HepG2 (cell line): ENCODE results near the gene DMGDH. TPM values are rescaled to one million over a fixed set of nuclear protein-coding genes. Genes with fewer than 3 reads are reported as not detected.

ENCODE experiments used
- DBP ChIP-seq: sonication (generic); formaldehyde crosslinking; IDR thresholded peaks from 2 replicates; pipeline ENCODE4 v1.4.0; 2020; ENCODE audit warnings: missing genetic modification reagents; ENCODE audit errors: not compliant biosample characterization
- E2F2 ChIP-seq: sonication (generic); formaldehyde crosslinking; IDR thresholded peaks from 2 replicates; pipeline ENCODE4 v1.4.0; 2020; ENCODE audit warnings: missing genetic modification reagents, borderline replicate concordance
- FOSL2 ChIP-seq: sonication (generic); formaldehyde crosslinking; IDR thresholded peaks from 2 replicates; pipeline ENCODE4 v1.4.0; 2020; ENCODE audit warnings: missing genetic modification reagents
- FOXK1 ChIP-seq: sonication (generic); formaldehyde crosslinking; IDR thresholded peaks from 2 replicates; pipeline ENCODE4 v1.4.0; 2020; ENCODE audit warnings: low read depth, missing genetic modification reagents, borderline replicate concordance
- HCFC1 ChIP-seq: fragments of 150-350 bp; IDR thresholded peaks from 2 replicates; pipeline ENCODE4 v1.6.1; 2014; ENCODE audit warnings: low read depth, low read length
- HMG20B ChIP-seq: conservative IDR thresholded peaks from 2 replicates; pipeline ENCODE4 v1.6.1; 2016; ENCODE audit warnings: missing genetic modification reagents, missing compliant biosample characterization
- MED8 ChIP-seq: sonication (generic); formaldehyde crosslinking; IDR thresholded peaks from 2 replicates; pipeline ENCODE4 v1.8.1; 2023; ENCODE audit warnings: mild to moderate bottlenecking, missing genetic modification reagents; ENCODE audit not compliant: insufficient replicate concordance
- MZF1 ChIP-seq: sonication (generic); formaldehyde crosslinking; IDR thresholded peaks from 2 replicates; pipeline ENCODE4 v1.8.1; 2023; ENCODE audit warnings: mild to moderate bottlenecking, missing genetic modification reagents, borderline replicate concordance
- RFX1 ChIP-seq: fragments of 450-650 bp; IDR thresholded peaks from 2 replicates; pipeline ENCODE4 v1.6.1; 2017
- SETDB1 ChIP-seq: sonication (generic); formaldehyde crosslinking; IDR thresholded peaks from 2 replicates; pipeline ENCODE4 v1.5.1; 2020; ENCODE audit warnings: missing genetic modification reagents, mild to moderate bottlenecking, borderline replicate concordance
- SMARCC2 ChIP-seq: fragments of 450-650 bp; IDR thresholded peaks from 2 replicates; pipeline ENCODE4 v1.6.1; 2017; ENCODE audit warnings: antibody characterized with exemption, mild to moderate bottlenecking
- ZNF205 ChIP-seq: IDR thresholded peaks from 2 replicates; pipeline ENCODE4 v1.6.1; 2018; ENCODE audit warnings: missing biosample characterization, missing genetic modification reagents
- ZNF263 ChIP-seq: sonication (generic); formaldehyde crosslinking; IDR thresholded peaks from 2 replicates; pipeline ENCODE4 v1.4.0; 2020; ENCODE audit warnings: missing genetic modification reagents
- ZNF329 ChIP-seq: sonication (generic); formaldehyde crosslinking; IDR thresholded peaks from 2 replicates; pipeline ENCODE4 v1.9.0; 2021; ENCODE audit warnings: low read depth, mild to moderate bottlenecking, missing genetic modification reagents
- ZNF737 ChIP-seq: sonication (generic); formaldehyde crosslinking; IDR thresholded peaks from 2 replicates; pipeline ENCODE4 v1.5.0; 2020; ENCODE audit warnings: missing genetic modification reagents, mild to moderate bottlenecking, borderline replicate concordance
- ZNF766 ChIP-seq: sonication (generic); formaldehyde crosslinking; IDR thresholded peaks from 2 replicates; pipeline ENCODE4 v1.5.0; 2020; ENCODE audit warnings: missing genetic modification reagents, borderline replicate concordance
- ZNF781 ChIP-seq: sonication (generic); formaldehyde crosslinking; IDR thresholded peaks from 2 replicates; pipeline ENCODE4 v1.5.1; 2020; ENCODE audit warnings: borderline replicate concordance, mild to moderate bottlenecking, missing genetic modification reagents; ENCODE audit errors: not compliant biosample characterization
- ZSCAN9 ChIP-seq: IDR thresholded peaks from 2 replicates; pipeline ENCODE4 v1.6.1; 2016; ENCODE audit warnings: borderline replicate concordance
- polyA plus RNA-seq, 8 experiments: library from polyadenylated mRNA; depleted of rRNA in 3 of 8; stranded (reverse) in 7 of 8; unstranded in 1 of 8; fragments of >200 nt; fragmentation: Illumina TruSeq in 4 of 8; extraction: Trizol in 4 of 8; gene quantifications; 2 replicates each; pipeline versions ENCODE4 v1.2.1 to v1.2.3, GENCODE V29; 2011 to 2016; ENCODE audit warnings: low read depth in 4 of 8, missing spikeins in 1 of 8, mixed read lengths in 1 of 8; ENCODE audit not compliant: insufficient read depth in 1 of 8
- total RNA-seq, 5 experiments: library from RNA; depleted of rRNA; stranded (reverse); fragments of >200 nt; fragmentation: Illumina TruSeq; extraction: Trizol; gene quantifications; 2 replicates each; pipeline ENCODE4 v1.2.3, GENCODE V29; 2016; ENCODE audit warnings: low read depth in 1 of 5
- TF ChIP-seq, protein P1 (sequence below): sonication (generic); formaldehyde crosslinking; IDR thresholded peaks from 2 replicates; pipeline ENCODE4 v1.4.0; 2020; ENCODE audit warnings: low read depth, missing genetic modification reagents
- TF ChIP-seq, protein P2 (sequence below): sonication (generic); formaldehyde crosslinking; IDR thresholded peaks from 2 replicates; pipeline ENCODE4 v1.8.1; 2023; ENCODE audit warnings: missing genetic modification reagents, inconsistent platforms, borderline replicate concordance
- TF ChIP-seq, protein P3 (sequence below): IDR thresholded peaks from 2 replicates; pipeline ENCODE4 v1.6.1; 2016; ENCODE audit warnings: low read depth

Gene DMGDH
- total and polyA plus RNA-seq, 2 of the 13 experiments (the other 11 are each of a cell fraction or from before 2014, with no cell fraction given) = 3.6 to 7.9 TPM

GRCh38 chr5:78985725-78986223 lies 83.7 kb downstream of the DMGDH start (continued):
- TF ChIP-seq, protein P1, sequence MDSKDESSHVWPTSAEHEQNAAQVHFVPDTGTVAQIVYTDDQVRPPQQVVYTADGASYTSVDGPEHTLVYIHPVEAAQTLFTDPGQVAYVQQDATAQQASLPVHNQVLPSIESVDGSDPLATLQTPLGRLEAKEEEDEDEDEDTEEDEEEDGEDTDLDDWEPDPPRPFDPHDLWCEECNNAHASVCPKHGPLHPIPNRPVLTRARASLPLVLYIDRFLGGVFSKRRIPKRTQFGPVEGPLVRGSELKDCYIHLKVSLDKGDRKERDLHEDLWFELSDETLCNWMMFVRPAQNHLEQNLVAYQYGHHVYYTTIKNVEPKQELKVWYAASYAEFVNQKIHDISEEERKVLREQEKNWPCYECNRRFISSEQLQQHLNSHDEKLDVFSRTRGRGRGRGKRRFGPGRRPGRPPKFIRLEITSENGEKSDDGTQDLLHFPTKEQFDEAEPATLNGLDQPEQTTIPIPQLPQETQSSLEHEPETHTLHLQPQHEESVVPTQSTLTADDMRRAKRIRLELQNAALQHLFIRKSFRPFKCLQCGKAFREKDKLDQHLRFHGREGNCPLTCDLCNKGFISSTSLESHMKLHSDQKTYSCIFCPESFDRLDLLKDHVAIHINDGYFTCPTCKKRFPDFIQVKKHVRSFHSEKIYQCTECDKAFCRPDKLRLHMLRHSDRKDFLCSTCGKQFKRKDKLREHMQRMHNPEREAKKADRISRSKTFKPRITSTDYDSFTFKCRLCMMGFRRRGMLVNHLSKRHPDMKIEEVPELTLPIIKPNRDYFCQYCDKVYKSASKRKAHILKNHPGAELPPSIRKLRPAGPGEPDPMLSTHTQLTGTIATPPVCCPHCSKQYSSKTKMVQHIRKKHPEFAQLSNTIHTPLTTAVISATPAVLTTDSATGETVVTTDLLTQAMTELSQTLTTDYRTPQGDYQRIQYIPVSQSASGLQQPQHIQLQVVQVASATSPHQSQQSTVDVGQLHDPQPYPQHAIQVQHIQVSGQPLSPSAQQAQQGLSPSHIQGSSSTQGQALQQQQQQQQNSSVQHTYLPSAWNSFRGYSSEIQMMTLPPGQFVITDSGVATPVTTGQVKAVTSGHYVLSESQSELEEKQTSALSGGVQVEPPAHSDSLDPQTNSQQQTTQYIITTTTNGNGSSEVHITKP (CRISPR knock-in tag) = peak; percentile 72; the same call in 1 of the 2 replicates
- peak; percentile 86 for TF ChIP-seq HMG20B
- no peak for TF ChIP-seq ZNF737 (CRISPR knock-in tag)
- peak; percentile 100 for TF ChIP-seq ZNF263 (CRISPR knock-in tag)
- no peak for TF ChIP-seq E2F2 (CRISPR knock-in tag)
- no peak for TF ChIP-seq MZF1 (CRISPR knock-in tag)
- peak; percentile 66 for TF ChIP-seq ZNF781 (CRISPR knock-in tag)
- TF ChIP-seq HCFC1 = no peak; the same call in 1 of the 2 replicates
- TF ChIP-seq RFX1 = no peak
- peak; percentile 94; the same call in 1 of the 2 replicates for TF ChIP-seq ZSCAN9 (CRISPR knock-in tag)
- TF ChIP-seq, protein P2, sequence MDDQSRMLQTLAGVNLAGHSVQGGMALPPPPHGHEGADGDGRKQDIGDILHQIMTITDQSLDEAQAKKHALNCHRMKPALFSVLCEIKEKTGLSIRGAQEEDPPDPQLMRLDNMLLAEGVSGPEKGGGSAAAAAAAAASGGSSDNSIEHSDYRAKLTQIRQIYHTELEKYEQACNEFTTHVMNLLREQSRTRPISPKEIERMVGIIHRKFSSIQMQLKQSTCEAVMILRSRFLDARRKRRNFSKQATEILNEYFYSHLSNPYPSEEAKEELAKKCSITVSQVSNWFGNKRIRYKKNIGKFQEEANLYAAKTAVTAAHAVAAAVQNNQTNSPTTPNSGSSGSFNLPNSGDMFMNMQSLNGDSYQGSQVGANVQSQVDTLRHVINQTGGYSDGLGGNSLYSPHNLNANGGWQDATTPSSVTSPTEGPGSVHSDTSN (CRISPR knock-in tag) = 0 out of 2 replicates have a peak, but pooled peaks have one; percentile 23
- peak; percentile 95 for TF ChIP-seq FOXK1 (CRISPR knock-in tag)
- peak; percentile 89 for TF ChIP-seq FOSL2 (CRISPR knock-in tag)
- no peak for TF ChIP-seq SMARCC2
- TF ChIP-seq ZNF205 = peak; percentile 93
- peak; percentile 43 for TF ChIP-seq DBP
- TF ChIP-seq MED8 = peak; percentile 87
- TF ChIP-seq ZNF329 (CRISPR knock-in tag) = no peak
- no peak for TF ChIP-seq ZNF766 (CRISPR knock-in tag)
- TF ChIP-seq, protein P3, sequence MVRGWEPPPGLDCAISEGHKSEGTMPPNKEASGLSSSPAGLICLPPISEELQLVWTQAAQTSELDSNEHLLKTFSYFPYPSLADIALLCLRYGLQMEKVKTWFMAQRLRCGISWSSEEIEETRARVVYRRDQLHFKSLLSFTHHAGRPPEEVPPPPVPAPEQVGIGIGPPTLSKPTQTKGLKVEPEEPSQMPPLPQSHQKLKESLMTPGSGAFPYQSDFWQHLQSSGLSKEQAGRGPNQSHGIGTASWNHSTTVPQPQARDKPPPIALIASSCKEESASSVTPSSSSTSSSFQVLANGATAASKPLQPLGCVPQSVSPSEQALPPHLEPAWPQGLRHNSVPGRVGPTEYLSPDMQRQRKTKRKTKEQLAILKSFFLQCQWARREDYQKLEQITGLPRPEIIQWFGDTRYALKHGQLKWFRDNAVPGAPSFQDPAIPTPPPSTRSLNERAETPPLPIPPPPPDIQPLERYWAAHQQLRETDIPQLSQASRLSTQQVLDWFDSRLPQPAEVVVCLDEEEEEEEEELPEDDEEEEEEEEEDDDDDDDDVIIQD (CRISPR knock-in tag) = peak; percentile 87; the same call in 1 of the 2 replicates
- no peak for TF ChIP-seq SETDB1 (CRISPR knock-in tag)
